Ramos (cell line): ENCODE data around the gene IGLON5.

Experiments
- in situ Hi-C: fragments of 300-500 bp; cut with MboI; formaldehyde crosslinking; loops from one replicate; pipeline ENCODE4 v1.14.3; 2022; ENCODE audit warnings: low sequenced_read_pairs; ENCODE audit not compliant: unreplicated experiment

The IGLON5 gene

DNA sequence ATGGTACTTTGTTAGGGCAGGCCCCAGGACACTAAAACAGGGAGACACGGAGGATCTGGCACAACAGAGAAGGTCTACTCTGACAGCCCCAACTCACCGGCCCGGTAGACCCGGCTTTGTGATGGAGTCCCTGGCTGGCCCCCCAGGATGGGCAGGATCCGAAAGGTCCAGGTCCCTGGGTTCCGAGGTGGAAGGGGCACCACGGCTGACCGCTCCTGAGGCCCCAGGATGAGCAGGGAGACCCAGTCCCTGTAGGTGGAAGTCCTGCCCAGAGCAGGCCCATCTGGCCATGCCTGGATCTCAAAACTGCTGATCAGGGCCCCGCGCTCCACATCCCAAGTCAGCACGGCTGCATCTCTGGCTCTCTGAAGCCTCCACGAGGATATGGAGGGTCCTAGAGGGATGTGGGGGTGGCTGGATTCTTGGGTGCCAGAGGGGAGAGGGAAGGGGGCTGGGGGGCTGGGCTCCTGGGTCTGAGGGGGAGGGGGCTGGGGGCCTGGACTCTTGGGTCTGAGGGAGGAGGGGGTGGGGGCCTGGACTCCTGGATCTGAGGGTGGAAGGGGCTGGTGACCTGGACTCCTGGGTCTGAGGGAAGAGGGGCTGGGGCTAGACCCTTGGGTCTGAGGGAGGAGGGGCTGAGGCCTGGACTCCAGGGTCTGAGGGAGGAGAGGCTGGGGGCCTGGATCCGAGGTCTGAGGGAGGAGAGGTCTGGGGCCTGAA is 25.9 kb downstream of the IGLON5 start:
- in situ Hi-C loops, result loop anchor here (5.0 kb wide), 1 partner anchor 100 kb away; no protein-coding TSS in a partner anchor

DNA sequence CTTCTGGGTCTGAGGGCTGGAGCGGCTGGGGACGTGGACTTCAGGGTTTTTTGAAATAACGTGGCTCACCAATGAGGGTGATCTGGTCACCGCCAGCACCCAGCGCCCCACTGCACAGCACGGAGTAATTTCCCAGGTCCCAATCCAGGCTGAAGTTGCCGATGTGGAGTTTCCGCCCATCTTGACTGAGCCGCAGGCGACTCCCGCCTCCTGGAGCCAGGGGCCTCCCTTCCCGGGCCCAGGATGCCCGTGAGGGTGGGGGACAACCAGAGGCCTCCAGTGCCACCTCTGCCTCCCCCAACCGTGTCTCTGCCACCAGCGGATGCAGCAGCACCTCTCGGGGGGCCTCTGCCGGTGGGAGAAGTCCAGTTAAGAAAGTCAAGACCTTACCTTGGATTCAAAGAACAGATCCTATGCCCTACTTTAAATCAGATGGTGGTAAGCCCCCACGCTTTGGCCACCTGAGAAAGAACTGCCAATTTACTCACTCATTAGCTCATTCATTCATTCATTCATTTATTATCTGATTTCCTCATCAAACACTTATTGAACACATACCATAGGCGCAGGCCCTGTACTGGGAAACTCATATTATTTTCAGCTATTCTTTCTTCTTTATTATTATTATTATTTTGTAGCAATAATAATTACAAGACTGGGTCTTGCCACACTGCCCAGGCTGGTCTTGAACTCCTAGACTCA is 26.6 kb downstream of the IGLON5 start:
- in situ Hi-C loops, result loop anchor here (5.0 kb wide), 1 partner anchor 99 kb away; no protein-coding TSS in a partner anchor

DNA sequence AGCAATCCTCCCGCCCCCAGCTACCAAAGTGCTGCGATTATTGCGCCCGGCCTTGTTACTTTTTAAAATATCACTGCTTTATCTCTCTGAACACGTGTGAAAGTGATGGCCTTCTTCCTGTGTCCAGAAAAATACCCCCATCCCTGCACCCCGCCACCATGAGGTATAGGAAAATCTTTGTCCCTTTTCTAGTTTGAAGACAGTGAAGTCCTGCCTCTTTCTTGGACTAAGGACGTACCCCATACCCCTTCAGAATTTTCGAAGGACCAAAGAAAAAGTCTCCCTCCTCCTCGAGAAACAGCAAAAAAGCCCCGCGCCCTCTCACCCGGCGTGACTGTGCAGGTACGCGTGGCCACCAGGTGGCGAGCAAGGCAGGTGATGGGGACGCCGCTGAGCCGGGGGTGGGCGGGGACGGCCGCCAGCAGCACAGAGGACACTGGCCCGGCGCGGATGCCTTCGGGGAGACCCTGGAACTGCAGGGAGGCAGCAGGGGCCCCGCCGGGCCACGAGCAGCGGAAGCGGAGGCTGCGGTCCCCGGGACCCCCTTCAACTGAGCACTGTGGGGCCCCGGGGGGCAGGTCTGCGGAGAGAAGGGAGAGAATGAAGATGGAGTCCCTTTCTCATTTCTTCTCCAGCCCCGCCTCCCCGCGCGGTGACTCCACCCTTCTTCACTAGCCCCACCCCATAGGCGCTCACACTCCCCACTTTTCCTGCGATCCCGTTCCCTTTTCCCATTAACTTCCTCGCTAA is 27.3 kb downstream of the IGLON5 start:
- in situ Hi-C loops, result loop anchor here (5.0 kb wide), 1 partner anchor 99 kb away; no protein-coding TSS in a partner anchor

DNA sequence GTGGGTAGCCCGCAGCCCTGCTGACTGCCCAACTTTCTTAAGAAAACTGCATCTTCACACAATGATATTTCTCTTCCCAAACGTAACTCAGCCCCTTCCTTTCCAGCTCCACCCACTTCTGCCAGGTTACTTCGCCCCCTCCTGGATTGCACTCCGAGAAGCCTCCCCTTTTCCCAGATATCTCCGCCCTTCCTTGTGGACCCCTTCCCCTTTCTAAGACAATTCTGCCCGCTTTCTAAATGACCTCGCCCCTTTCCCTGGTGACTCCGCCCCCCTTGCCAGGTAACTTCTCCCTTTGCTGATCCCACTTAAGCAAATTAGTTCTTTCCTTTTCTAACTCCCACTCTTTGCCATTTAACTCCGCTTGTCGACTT is 27.9 kb downstream of the IGLON5 start:
- in situ Hi-C loops, result loop anchor here (5.0 kb wide), 1 partner anchor 98 kb away; no protein-coding TSS in a partner anchor

DNA sequence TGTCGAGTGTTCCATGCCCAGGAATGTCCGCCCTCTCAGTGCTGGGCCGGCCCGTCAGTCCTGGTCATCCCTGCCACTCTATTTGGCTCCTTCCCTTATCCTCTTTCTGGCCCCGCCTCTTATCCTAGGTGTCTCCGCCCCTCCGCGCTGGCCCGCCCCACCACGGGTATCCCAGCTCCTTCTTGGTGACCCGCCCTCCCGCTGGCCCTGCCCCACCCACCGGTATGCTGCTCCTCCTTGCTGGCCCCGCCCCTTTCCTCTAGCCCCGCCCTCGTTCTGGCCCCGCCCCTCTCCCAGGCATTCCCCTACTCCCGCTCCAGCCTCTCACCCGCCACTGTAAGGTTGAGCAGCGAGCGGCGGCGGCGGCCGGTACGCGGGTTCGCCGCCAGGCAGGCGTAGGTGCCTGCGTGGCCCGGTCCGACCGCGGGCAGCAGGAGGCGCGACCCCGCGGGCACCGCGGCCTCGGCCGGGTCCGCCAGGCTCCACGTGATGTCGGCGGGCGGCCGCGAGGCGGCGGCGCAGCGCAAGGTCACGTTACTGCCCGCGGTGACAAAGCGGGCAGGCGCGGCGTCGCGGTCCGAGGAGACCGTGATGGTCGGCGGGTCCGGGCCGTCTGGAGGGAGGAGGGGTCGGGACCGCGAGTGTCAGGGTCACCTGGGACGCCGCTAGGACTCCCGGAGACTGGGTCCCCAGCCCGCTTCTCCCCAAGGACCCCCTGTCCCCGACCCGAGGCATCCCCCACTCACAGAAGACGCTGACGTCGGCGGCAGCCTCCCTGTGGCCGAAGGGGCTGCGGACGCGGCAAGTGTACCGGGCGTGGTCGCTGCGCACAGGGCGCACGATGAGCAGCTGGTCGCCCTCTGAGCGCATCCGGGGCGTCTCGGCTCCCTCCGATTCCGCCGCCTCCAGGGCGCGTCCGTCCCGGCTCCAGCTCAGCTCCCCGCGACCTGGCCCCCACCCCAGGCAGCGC is 28.5 kb downstream of the IGLON5 start:
- in situ Hi-C loops, result loop anchor here (5.0 kb wide), 1 partner anchor 97 kb away; no protein-coding TSS in a partner anchor

DNA sequence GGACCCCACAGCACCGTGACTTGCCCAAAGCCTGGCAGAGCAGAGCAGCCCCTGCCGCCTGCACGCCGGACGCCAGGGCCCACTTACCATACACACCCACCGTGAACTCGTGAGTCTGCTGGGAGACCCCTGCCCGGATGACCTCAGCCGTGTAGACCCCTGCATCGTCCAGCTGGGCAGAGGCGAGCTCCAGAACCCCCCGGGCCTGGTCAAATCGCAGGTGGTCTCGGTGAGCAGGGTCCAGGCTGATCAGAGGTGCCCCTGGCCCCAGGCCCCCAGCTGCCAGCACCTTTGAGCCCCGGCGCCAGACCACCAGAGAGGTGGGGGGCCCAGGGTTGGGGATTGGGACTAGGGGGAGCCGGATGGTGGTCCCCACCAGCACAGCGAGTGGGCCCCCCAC is 29.6 kb downstream of the IGLON5 start:
- in situ Hi-C loops, result no loop called here

DNA sequence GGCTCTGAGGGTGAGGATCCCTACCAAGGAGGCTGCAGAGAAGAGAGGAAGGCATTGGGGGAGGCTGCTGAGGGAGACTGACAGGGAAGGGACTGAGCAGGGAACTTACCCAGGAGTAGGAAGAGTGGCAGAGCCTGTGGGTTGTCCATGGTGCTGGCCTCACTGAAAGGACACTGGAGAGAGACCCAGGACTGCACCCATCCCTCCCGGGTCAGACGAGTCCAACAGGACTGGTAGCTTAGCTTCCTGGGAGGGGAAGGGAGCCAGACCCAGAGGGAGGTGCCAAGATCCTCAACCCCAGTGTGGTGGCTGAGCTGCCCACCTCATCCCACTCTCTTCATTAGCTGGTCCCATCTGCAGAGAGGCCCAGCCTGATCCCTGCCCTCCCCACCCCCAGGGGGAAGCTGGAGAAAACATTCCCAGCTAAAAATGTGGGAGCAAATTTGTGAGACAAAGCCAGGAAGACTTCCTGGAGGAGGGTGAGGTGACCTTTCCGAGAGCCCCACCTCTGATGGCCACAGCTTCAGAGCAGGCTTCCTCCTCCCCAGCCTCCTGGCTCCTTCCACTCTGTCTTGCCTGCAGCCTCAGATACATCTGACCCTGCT is 30.6 kb downstream of the IGLON5 start, which contains the start of gene VSIG10L:
Gene VSIG10L, minus strand, starts transcription at position 164 of the 605 bp plus-strand sequence. Its CDS starts 15 bp downstream, at position 149.
- in situ Hi-C loops, result no loop called here

DNA sequence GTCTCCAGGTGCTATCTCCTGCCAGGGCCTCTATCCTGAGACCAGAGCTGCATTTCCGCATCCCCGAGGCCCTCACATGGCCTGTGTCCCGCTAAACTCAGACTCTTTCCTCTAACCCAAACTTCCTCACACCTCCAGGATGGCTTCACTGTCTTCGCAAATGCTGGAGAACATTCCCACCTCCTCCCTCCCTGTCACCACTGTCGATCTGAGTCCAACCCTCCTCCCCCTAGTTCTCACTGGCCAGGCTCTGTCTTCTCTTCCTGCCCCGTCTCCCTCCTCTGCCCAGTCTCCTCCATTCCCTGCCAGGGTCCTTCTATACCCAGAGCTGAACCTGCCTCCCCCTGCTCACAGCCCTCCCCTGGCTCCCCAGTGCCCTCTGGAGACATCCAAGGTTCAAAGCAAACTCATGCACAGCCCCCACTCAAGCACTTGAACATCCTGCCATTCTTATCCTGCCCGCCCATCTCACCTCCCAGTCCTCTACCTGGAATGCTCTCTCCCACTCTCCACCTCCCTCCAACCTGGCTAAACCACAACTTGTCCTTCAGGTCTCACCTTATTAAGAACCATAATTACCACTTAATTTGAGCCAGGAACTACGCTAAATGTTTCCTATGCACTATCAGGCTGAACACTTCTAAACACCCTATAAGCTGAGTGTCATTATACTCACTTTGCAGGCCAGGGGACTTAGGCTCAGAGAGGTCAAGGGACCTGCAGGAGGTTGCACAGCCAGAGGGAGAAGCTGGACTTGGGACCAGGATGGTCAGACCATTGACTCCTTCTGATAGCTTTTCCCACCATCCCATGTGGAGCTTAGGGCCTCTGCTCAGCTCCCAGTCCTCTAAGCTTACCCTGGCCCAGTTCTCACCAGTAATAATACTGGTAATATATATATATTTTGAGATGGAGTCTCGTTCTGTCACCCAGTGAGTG is 31.5 kb downstream of the IGLON5 start:
- in situ Hi-C loops, result no loop called here

DNA sequence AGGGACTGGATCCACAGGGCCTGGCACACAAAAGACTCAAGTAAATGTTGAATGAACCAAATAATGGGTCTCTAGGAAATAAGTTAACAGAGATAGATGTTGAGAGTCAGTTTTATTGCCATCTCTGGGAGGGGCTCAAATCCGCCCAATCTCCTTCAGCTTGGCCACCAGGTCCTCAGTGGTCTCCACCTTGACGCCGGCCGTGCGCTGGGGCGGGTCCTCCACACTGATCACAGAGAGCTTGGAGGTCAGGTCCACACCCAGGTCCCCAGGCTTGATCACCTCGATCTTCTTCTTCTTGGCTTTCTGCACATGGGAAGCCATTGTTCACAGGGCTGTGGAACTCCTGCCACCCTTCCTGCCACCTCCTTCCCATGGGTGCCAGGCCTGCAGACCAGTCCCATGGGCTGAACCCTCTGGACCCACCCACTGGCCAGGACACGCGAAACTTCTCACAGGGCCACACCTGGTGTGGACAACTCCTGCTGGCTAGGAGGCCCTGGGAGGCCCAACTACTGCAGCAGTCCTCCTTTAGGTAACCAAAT is 33.7 kb downstream of the IGLON5 start:
- in situ Hi-C loops, result no loop called here

DNA sequence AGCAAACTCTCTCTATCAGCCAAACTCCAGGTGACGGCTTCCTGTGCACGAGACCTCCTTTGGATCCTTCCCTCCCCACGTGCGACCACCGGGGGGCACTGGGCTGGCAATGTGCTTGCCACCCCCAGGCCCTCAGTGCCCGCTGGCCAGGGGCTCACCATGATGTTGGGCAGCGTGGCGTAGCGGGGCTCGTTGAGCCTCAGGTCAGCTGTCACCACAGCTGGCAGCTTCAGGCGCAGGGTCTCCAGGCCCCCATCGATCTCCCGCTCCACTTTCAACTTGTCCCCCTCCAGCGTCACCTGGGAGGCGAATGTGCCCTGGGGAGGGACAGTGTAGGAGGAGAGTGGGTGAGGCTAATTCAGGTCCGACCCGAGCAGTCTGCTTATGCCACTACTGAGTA is 35.3 kb downstream of the IGLON5 start:
- in situ Hi-C loops, result no loop called here

DNA sequence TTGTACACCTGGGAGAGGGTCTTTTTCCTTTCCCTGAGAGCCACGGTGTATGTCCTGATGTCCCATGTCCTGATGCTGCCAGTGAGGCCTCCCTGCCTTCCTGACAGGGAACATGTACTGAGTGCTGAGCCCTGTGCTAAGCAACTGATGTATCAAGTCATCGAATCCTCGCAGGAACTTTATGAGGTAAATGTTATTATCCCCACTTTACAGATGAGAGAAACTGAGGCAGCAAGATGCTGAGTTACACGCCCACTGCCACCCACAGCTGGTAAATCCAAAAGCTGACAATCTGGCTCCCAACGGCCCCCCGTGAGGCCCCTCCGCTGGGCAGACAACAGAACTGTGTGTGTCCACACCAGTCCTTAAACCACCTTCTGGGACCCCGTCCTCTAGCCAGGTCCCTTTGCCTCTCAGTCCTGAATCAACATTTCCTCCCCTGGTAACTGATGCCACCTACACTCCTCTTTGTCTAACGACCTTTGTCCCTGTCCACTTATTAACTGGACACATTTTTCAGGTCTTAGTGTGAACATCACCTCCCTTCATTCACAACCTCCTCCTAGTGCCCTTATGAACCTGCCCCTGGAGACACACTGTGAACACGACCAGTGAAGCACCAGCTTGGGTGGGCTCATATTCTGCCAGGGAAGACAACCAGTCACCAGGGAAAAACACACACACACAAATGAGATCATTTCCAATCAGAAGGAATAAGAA is 35.9 kb downstream of the IGLON5 start:
- in situ Hi-C loops, result no loop called here

DNA sequence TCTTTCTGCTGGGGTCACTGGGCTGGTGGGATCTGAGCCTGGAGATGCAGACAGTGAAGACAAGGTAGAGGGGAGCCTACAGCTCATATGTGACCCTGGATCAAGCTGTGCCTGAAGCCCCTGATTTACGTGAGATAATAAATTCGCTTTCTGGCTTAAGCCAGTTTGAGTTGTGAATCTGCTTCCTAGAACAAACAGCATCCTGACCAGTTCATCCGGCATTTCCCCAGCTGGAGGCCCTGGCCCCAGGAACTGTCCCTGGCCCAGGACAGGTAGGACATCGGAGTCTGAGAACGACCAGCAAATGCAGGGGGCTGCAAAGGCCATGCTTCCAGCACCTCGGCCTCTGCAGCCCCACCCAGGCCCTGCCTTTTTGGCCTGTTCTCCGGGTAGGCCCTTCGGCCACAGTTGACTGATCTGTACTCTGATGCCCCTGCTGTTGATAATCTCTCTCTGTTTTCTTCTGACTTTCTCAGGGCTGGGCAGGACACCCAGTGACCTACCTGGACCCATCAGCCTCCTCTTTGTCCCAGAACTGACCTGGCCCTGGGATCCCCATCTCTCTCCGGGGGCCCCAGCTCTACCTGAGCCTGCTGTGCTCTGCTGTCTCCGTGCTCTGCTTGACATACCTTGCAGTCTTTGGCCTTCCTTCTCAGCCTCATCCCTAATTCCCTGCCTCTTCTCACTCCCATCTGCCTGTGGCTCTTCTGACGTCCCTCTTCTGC is 40.0 kb downstream of the IGLON5 start:
- in situ Hi-C loops, result no loop called here

DNA sequence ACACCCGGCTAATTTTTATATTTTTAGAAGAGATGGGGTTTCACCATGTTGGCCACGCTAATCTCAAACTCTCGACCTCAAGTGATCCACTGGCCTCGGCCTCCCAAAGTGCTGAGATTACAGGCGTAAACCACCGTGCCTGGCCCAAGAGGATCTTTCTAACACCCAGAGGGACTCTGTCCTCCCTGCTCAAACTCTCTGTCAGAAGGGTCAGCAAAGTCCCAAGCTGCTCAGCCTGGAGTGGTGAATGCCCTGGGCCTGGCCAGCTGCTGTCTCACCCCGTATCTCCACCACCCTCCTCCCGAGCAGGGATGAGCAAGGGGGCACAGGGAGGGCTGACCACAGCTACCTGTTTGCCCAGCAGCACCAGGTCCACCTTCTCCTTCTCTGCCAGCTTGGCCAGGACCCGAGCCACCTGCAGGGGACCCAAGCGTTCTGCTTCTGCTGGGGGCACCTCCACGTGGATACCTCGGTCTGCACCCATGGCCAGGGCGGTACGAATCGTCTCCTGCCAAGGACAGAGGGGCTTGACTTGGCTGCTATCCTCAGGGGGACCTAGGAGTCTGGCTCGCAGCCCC is 41.4 kb downstream of the IGLON5 start:
- in situ Hi-C loops, result no loop called here

DNA sequence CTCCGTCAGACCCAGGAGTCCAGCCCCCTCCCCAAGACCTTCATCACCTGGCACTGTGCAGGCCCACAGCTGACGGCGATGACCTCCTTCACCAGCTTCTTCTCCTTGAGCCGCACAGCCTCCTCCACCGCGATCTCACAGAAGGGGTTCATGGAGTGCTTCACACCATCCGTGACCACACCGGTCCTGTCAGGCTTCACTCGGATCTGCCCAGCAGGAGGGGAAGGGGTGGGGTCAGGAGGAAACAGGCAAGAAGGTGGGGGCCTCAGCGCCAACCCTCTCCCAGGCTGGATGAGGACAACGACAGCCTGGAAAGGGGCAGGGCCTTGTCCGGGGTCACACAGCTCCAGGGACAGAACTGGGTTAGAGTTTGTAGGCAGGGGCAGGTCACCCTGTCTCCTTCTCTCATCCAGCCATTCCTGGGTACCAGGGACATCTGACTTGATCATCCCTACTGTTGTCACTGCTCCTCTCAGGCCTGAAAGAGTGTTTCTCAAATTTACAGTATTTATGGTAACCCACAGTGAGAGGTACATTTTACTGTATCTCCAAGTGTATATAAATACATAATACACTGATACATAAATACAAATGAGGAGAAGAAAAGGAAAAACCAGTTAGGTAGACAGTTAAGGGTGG is 42.8 kb downstream of the IGLON5 start:
- in situ Hi-C loops, result no loop called here

DNA sequence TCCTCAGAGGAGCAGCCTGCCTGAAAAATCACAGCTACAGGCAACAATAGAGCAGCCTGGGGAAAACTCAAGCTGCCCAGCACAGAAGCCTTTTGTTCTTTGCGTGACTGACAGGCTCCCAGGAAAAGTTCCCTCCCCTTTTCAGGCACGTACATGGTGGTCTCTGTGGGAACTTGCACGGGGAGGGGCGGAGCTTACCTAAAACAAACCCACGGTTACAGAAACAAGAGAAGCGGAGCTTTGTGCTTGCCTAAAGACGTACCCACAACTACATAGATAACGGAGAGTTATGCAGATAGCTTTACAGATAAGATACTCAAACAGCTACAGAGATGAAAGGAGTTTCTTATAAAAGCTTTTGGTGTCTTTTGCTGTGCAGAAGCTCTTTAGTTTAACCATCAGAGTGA is 43.3 kb downstream of the IGLON5 start:
- in situ Hi-C loops, result no loop called here
